GM12892 (cell line): Measurements from ENCODE around the gene DSCAML1.

Experiments used
- POLR2A ChIP-seq: IDR thresholded peaks from 2 replicates; pipeline ENCODE4 v1.6.1; 2011; ENCODE audit warnings: low read depth, low read length, control low read depth
- TAF1 ChIP-seq: IDR thresholded peaks from 2 replicates; pipeline ENCODE4 v1.6.1; 2011; ENCODE audit warnings: low read depth, mild to moderate bottlenecking, control low read depth, low read length, borderline replicate concordance

GRCh38 chr11:117427356-117427874 lies 369.6 kb downstream of the DSCAML1 start:
- TF ChIP-seq POLR2A (no peak), TAF1 (no peak)
